Liver (tissue), 3 donors: ENCODE measurements around the gene CDH4.

ENCODE experiments used
- CTCF ChIP-seq: fragments of 150-350 bp; IDR thresholded peaks from 2 replicates; pipeline ENCODE4 v1.5.1; 2017; ENCODE audit warnings: improper control_type of control experiment, low read depth, low read length; ENCODE audit not compliant: missing input control
- JUND ChIP-seq, 2 donors: IDR thresholded peaks; 2 replicates each; pipeline ENCODE4 v1.6.1; 2016; ENCODE audit warnings: antibody characterized with exemption in 2 of 2
- MAX ChIP-seq: IDR thresholded peaks from 2 replicates; pipeline ENCODE4 v1.6.1; 2016; ENCODE audit warnings: antibody characterized with exemption
- REST ChIP-seq: IDR thresholded peaks from 2 replicates; pipeline ENCODE4 v1.6.1; 2016; ENCODE audit warnings: antibody characterized with exemption, mild to moderate bottlenecking
- SP1 ChIP-seq: IDR thresholded peaks from 2 replicates; pipeline ENCODE4 v1.6.1; 2018; ENCODE audit warnings: antibody characterized with exemption, mild to moderate bottlenecking
- donor health status: healthy.
- donor health status: healthy.

GRCh38 chr20:61369731-61370520 is 117.9 kb downstream of the CDH4 start:
- no peak for TF ChIP-seq REST
- no peak for TF ChIP-seq CTCF
- no peak for TF ChIP-seq MAX
- TF ChIP-seq SP1, result no peak
- no peak for TF ChIP-seq JUND (IDR thresholded peaks at IDR 0.05)
